HG03457 (cell line): Measurements from ENCODE around the gene KREMEN1.
"Not testable (repeated sequence)": the region's sequence is repeated elsewhere in the genome, so short reads cannot be mapped to it uniquely, and the experiment has no call there.

Experiments
- ATAC-seq: cut with Tn5 transposase; IDR thresholded peaks from one replicate; pipeline ENCODE4 v1.9.1; 2021; ENCODE audit warnings: moderate number of reproducible peaks; ENCODE audit not compliant: unreplicated experiment

The KREMEN1 gene

DNA sequence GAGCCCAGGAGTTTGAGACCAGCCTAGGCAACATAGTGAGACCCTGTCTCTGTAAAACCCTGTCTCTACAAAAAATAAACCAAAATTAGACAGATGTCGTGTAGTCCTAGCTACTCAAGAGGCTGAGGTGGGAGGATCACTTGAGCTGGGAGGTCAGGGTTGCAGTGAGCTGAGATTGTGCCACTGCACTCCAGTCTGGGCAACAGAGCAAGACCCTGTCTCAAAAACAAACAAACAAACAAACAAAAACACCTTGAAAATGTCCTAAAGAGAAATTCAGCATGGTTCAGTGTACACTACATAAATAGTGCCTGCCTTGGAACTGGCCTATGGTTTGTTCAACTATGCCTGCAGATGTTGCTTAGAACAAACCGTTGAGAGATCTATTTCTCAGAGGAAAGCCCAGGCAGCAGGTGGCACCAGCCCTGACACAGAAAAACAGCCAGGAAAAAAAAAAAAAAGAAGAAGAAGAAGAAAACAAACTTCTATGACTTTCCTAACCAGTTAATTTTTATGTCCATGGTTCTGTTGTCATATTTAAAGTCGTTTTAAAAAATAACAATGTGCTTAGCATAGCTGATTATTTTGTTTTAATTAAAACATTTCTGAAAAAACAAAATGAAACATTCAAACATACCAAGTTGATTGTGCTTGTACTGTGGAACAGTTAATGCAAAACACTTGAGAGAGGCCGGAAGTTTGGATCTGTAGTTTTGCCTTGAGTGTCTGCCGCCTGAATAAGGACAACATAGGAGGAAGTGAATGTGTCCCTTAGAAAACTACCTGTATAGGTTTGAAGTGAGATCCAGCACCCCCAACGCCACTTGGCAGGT lies 5.4 kb downstream of the KREMEN1 start:
- no peak for ATAC-seq

DNA sequence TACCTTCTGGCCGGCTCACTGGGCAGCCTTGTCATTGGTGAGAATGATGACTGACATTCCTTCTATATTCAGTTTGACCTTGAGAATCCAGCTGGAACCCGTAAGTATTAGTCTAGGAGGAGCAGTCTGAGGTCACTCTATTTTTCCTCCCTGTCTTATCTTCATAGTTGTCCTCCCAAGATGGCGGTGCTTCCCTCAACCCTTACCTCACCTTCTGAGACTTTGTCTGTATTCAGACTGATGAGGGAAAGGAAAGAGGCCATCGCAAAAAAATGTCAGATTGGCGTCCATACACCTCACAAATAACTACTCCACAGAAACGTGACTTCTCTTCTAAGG lies 6.0 kb downstream of the KREMEN1 start:
- no peak for ATAC-seq

DNA sequence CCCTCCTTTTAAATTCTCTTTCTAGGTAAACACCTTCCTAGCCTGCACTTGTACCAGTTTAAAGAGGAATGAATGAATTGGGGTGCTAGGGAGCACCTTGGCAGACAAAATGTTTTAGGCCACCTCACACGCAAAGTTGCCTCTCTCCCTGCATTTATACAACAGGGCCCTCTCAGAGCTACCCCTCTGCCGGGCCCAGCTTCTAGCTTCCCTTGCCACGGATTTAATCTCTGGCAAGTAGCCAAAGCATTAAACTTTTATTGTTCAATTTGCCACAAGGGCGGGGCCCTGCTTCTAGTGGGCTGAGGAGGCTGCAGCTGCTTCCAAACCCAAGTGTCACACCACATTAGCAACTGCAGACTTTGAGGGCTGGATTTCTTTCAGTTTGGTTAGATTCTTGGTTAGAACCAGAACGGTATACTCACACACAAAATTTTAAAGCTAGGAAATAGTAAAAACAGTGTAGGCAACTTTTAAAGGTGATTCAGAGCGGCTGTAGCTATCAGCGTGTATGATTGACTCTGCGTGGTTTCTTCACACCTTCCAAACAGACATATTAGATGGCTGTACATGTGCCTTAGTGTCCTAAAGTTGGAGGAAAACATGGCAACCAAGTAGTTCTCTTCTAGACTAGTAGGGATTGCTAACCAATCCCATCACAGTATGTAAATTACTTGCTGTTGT lies 6.5 kb downstream of the KREMEN1 start:
- ATAC-seq: no peak

DNA sequence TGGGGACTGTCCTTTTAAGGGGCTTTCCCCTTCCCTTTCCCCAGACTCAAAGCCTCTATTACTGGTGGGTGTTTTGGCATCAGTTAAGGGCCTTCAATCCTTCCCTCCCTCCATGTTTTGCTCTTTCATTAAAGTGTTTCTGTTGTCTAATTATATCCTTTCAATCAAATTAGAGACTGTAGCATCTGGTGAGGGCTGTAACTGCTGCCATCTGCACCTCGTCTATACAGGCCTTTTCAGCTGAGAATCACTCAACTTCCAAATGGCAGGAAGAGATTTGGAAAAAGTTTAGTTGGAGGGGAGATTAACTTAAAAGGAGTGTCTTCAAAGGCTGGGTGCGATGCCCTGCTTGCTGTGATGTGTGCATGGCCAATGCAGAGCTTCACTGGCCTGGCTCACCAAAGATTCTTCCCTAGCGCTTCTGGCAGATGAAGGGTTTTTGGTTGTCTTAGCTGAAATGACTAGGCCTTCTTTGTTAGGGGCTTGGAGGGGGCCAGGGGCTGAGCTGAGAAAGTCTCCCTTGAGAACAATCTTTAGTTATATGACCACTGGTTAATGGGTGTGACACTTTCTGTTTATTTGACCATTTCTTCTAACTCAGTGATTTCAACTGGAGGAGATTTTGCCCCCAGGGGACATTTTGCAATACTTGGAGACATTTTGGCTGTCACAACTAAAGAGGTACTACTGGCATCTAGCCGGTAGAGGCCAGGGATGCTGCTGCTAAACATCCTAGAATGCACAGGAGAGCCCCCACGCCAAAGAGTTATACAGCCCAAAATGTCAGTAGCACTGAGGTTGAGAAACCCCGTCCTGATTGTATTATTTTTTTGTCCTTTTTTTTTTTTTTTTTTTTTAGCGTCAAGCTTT lies 7.5 kb downstream of the KREMEN1 start:
- no peak for ATAC-seq

DNA sequence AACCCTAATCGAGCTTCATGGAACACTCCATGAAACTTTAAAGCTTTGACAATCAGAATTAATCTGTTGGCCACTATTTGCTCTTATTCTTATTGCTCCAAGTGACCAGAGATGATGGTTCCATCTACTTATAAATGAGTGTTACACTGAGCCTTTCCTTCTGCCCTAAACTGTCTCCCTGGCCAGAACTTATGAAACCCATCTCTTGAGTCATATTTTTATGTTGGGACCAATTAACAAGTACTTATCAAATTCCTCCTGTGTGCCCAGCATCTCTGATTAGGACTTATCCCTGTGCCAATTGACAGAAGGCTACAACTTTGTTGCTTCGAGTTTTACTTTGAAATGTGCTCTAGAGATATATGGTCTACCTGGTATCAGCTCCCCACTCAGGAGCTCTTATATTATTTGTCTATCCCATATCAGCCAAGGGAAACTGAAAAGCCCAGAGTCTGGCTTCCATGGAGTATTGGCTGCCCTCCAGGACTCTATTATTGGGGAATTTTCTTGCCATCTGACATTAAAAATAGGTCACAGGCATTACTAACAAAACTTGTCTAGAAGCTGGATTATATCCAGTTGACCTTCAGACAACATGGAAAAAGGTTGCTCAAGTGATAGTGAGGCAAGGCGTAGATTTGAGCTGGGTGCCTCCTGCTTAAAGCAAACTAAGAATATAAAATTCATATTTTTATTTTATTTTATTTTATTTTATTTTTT lies 8.8 kb downstream of the KREMEN1 start:
- ATAC-seq: no peak

DNA sequence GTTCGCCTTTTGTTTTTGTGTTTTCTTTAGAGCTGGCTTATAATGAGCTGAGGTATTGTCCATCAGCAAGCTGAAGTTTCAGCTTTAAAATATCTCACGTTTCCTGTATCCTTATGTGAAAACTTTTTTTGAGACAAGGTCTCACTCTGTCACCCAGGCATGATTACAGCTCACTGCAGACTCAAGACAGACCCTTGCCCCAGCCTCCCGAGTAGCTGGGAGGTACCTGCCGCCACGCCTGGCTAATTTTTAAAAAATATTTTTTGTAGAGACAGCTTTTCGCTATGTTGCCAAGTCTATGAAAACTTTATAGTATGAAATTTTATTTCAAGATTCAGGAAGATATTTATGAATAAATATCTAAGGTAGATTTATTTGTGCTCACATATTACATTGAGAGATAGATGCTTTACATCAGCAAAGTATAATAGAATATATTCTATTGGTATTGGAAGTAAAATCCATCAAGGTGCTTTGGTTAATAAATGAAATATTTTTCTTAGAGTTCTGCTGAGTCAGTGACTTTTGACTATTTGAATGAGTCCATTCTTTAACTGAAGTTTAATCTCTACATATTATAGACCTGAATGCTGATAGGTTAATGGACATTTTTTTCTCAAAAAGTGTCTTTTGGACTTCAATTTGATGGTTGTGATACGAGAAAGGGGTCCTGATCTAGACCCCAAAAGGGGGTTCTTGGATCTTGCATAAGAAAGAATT lies 10.2 kb downstream of the KREMEN1 start:
- ATAC-seq: no peak

DNA sequence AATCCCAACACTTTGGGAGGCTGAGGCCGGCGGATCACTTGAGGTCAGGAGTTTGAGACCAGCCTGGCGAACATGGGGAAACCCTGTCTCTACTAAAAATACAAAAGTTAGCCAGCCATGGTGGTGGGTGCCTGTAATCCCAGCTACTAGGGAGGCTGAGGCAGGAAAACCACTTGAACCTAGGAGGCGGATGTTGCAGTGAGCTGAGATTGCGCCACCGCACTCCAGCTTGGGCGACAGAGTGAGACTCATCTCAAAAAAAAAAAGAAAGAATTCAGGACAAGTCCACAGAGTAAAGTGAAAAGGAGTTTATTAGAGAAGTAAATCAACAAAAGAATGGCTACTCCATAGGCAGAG lies 10.7 kb downstream of the KREMEN1 start:
- not testable (repeated sequence) for ATAC-seq

DNA sequence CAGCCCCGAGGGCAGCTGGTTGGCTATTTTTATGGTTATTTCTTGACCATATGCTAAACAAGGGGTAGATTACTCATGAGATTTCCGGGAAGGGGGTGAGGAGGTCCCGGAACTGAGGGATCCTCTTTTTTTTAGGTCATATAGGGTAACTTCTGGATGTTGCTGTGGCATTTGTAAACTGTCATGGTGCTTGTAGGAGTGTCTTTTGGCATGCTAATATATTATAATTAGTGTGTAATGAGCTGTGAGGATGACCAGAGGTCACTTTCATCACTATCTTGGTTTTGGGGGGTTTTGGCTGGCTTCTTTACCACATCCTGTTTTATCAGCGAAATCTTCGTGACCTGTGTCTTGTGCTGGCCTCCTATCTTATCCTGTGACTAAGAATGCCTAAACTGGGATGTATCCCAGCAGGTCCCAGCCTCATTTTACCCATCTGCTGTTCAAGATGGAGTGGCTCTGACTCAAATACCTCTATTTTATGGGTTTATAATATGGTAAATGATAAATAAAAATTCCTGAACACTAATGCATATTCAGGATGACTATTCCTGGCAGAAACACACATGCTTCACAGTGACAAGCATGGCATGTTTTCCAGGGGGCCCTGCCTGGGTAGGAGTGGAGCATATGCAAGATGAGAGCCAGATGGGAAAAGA lies 11.2 kb downstream of the KREMEN1 start:
- no peak for ATAC-seq

DNA sequence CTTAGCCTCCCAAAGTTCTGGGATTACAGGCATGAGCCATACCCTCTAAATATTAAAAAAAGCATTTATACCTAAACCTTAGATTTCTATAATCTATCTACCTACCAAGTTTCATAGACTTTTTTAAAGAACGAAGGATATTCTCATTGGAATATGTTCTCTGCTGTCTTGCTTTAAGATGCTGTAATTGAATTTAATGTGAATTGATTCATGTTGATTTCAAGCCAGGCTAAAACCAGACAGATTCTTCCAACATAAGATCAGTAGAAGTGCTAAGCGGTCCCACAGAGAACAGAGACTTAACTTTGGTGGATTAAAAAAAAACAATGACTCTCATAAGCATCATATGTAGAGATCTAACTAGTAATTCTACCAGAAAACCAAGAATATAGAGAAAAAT lies 14.2 kb downstream of the KREMEN1 start:
- no peak for ATAC-seq

DNA sequence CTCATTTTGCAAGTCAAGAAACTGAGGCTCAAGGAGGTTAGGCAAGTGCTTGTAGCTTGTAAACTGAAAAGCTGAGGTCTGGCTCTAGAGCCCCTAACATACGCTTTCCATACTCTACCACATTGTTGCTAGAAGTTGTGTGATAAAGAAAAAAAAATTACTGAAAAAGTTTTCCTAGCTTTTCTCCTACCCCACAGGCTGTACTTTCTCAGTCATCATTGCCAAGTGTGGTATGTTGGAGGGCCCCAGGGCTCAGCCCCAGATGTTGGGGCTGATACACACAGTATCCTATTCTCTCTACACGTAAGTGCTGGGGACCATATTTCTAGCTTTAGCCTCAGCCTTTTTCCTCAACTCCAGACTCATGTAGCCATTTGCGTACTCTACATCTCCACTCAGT lies 16.0 kb downstream of the KREMEN1 start:
- no peak for ATAC-seq

DNA sequence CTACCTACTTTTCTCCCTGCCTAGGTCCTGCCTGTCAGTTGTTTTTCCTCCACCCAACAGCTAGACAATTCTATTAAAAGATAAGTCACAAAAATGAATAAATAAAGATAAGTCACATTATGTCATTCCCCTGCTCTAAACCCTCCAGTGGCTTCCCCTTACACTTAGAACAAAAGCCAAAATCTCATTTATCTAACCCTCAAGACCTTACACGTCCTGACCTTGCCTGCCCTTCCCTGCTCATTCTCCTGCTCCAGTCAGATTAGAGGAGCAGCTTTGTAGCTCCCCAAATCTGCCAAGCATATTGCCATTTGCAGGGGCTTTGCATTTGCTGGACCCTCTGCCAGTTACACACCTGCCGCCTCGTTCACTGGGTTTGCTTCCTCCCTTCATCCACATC lies 16.7 kb downstream of the KREMEN1 start:
- ATAC-seq: no peak

DNA sequence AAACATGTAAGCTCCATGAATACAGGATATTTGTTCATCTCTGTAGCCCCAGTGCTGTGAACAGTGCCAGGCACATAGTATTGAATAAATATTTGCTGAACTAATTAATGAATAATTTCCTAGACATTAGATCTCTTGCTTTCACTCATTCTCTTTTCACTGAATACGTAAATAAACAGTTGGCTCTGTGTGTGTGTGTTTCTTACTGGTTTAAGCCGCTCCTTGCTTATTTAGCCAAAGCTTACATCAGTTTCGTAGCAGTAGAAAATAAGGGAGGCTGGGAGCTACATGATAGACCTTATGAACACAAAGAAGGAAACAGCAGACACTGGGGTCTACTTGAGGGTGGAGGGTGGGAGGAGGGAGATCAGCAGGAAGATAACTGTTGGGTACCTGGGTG lies 17.2 kb downstream of the KREMEN1 start:
- no peak for ATAC-seq

DNA sequence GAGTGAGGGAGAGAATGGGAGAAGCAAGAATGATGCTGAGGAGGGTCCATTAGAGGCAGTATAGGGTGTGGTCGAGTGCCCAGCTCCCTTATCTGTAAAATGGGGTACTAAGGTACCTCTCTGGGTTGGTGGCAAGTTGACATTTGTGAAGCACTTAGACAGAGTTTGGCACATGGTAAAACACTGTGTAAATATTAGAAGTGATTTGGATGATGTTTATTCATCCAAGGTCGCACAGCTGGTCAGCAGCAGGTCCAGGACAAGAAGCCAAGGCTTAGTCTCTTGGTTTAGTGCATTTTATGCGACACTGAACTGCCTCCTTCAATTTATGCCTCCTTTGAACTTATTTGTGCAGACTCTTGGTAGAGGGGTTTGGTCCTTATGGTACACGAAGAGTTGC lies 19.4 kb downstream of the KREMEN1 start:
- ATAC-seq: no peak

DNA sequence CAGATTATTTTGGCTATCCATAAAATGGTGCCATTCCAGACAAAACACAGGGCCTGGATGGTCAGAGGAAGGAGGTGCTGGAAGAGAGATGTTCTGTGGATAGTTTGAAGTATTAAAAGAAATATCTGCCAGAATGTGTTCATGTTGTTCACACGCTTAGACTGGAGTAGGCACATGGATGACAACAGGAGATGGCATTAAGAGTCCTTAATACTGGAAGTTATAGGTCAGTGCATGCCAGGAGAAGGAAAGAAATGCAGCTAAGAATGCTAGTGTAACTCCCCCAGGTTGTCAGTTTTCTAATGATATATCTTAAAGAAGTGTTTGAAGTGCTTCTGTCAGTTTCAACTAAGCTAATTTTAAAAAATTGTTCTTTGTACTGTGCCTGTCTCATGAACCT lies 20.2 kb downstream of the KREMEN1 start:
- ATAC-seq: no peak

DNA sequence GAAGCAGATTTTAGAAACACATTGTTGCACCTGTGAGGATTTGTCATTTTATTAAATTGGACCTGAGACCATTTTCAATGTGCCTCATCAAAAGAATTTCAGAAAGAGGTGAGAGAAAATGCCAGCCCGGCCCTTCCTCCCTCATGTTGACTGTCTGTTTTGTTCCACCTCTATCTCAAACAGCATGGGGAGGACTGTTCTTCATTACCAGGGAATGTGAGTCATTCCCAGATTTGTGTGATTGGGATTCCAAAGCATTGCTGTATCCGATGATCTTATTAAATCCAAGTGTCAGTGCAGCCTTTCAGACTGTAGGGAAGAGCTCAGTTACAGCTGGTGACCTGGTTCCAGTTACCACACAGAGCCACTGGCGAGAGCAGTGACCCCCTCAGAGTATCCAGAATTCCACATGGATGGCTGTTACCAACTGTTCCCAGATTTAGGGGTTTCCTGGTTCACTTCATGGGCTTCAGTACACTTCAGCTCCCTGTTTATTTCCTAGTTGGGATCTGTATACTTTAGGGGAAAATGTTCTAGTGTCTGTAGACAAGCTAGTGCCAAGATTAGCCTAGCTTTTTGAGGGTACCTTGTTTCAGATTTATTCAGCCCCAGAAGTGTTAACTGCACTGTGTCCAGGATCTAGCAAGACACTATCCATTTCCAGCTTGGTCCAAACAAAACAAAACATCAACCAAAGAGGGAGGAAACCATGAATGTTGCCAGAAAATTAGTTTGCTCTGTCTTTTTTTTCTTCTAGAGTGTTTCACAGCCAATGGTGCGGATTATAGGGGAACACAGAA lies 20.9 kb downstream of the KREMEN1 start:
- ATAC-seq: no peak

DNA sequence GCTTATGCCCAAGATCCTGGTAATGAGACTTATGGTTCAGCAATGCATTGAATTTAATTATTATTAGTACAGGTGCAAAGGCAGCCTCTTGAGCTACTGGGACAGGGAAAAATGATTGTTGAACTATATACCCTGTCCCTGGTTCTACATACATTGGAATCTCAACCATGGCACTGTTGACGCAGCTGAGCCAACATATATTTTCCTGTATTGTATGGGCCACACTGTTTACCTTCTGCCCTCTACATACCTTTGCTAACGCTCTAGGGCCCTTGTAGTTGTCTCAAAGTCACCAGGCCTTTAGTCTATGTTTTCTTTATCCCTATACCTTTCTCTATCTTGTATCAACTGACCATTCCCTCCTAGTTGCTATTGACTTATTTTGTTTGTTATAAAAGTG lies 22.6 kb downstream of the KREMEN1 start:
- ATAC-seq: no peak

DNA sequence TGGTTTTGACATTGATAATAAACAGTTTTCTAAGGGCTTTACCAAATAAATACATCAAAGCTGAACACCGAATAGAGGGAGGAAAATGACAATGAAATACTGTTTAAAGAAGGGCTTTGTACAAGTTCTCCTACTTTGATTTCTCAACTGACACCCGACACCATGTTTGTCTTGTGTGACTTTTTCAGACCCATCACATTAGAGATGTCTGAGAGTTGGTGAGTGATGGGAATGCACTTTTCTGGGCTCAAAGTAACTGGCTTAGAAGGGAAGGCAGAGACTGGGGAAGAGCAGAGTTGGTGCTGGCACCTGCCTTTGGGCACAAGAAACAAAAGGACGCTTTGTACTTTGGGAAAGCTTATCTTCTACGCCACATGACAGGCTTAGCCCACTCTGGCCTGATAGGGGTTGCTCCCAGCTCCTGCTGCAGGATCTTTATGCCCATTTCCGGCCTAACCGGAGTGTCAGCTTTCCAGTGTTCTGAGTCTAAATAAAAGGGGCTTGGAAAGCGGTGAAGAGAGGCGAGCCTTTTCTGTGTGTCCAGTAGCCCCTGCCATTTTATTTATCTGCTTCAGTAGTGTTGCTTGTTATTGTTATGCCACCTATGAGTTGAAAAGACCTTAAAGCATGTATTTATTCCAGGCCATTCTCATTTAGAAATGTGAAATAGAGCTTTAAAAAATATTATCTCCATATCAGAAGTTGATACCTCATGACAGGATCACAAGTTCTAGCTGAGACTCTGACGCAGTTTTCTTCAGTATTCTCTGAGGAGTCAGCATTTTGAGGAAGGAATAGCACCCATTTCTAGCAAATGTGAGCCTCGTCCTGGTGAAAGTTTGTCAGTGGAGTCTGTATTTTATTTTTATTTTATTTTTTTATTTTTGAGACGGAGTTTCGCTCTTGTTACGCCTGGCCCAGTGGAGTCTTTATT lies 24.2 kb downstream of the KREMEN1 start:
- no peak for ATAC-seq

DNA sequence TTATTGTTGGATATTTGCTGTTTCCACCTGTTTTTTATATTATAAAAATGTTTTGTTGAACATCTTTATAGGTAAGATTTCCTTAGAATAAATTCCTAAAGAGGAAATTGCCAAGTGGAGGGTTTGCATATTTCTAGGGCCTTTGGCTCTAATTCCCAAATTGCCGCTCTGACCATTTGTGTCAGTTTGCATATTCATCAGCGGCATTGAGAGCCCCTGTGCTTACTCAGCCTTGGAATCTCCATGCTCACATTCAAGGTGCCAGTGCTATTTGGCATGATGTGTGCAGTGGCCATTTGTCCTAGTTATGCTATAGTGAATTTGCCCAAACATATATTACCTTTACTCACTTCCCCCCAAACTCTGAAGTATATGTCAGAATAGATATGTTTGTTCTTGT lies 25.5 kb downstream of the KREMEN1 start:
- no peak for ATAC-seq
